GM06990 (cell line): Measurements from ENCODE around the gene C16orf54.

Source experiments
- DNase-seq: peaks from one replicate; pipeline ENCODE4 v3.0.0-alpha.2; 2011; ENCODE audit not compliant: insufficient read length; ENCODE audit errors: extremely low read depth
- H3K27me3 ChIP-seq: replicated peaks from 2 replicates; pipeline ENCODE4 v1.6.0; 2011; ENCODE audit warnings: low read length; ENCODE audit not compliant: control insufficient read depth, insufficient read depth
- H3K36me3 ChIP-seq: 2 replicates; pipeline ENCODE4 v1.5.1; 2011; ENCODE audit warnings: low read length; ENCODE audit not compliant: control insufficient read depth, insufficient read depth
- H3K4me3 ChIP-seq: replicated peaks from 2 replicates; pipeline ENCODE4 v1.5.1; 2011; ENCODE audit warnings: low read depth, mild to moderate bottlenecking, control low read depth, low read length
- CTCF ChIP-seq: IDR thresholded peaks from 2 replicates; pipeline ENCODE4 v1.5.1; 2011; ENCODE audit warnings: low read length, control low read depth, mild to moderate bottlenecking, inconsistent platforms; ENCODE audit not compliant: insufficient read depth, poor library complexity, severe bottlenecking

The C16orf54 gene

GRCh38 chr16:29705030-29705429 is 40.8 kb downstream of the C16orf54 start:
- no peak for TF ChIP-seq CTCF

GRCh38 chr16:29702269-29702668 is 43.5 kb downstream of the C16orf54 start:
- peak; percentile 47 for DNase-seq
- Histone ChIP-seq H3K36me3 (no peaks in the 10 kb centered on the region; the same call in 1 of the 2 replicates), H3K4me3 (peak overlapping the region; percentile 18; the same call in 1 of the 2 replicates), H3K27me3 (no peaks in the 10 kb centered on the region)
- no peak for TF ChIP-seq CTCF

More at GRCh38 chr16:29705030-29705429, 40.8 kb downstream of the C16orf54 start:
- no peaks in the 10 kb centered on the region for H3K27me3 ChIP-seq
- H3K4me3 ChIP-seq: no peak overlapping the region
- DNase-seq: no peak
- no peaks in the 10 kb centered on the region for H3K36me3 ChIP-seq

GRCh38 chr16:29701214-29701555 is 44.6 kb downstream of the C16orf54 start:
- no peak for TF ChIP-seq CTCF
- Histone ChIP-seq H3K4me3 (no peak overlapping the region), H3K36me3 (no peaks in the 10 kb centered on the region; the same call in 1 of the 2 replicates), H3K27me3 (no peaks in the 10 kb centered on the region)
- DNase-seq: no peak

GRCh38 chr16:29700253-29700987 is 45.4 kb downstream of the C16orf54 start:
- TF ChIP-seq CTCF: peak; percentile 88
- DNase-seq: peak; percentile 67
- Histone ChIP-seq H3K27me3 (no peaks in the 10 kb centered on the region), H3K36me3 (no peaks in the 10 kb centered on the region; the same call in 1 of the 2 replicates), H3K4me3 (no peak overlapping the region)

GRCh38 chr16:29699324-29700219 is 46.2 kb downstream of the C16orf54 start:
- TF ChIP-seq CTCF: no peak
- Histone ChIP-seq H3K4me3 (no peak overlapping the region), H3K27me3 (no peaks in the 10 kb centered on the region), H3K36me3 (no peaks in the 10 kb centered on the region; the same call in 1 of the 2 replicates)
- no peak for DNase-seq
